ENCODE measurements around the gene ASB5. TPM values are rescaled to one million over a fixed set of nuclear protein-coding genes. Genes with fewer than 3 reads are reported as not detected.
A peak's percentile ranks its signal among the peaks of the same experiment; 100 is the strongest.
"Not testable (repeated sequence)": the region's sequence is repeated elsewhere in the genome, so short reads cannot be mapped to it uniquely, and the experiment has no call there.

Gene ASB5
- total RNA-seq, 2 donors from 2014 or later, result 2.6 to 5.0 TPM

DNA sequence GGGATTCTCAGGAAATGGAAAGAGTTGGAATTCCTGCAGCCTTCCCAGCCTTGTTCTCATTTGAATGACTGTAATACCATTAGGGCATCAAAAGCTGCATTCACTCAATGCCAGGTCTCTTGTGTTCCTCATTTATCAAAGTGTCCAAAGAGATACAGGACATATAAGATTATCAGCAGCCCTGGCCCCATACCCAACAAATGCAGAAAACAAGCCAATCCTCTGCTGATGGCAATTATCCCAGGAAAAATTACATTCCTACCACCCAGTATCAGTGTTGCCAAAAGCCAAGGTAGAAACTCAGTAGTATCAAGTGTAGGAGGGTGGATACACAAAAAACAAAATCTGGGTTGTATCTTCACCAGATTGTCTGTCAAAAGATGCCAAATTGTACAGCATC lies 18.5 kb upstream of the ASB5 start:
- Histone ChIP-seq H3K36me3 (no peaks in the 10 kb centered on the region), H3K4me3 (no peak overlapping the region), H3K9me3 (no peaks in the 10 kb centered on the region), H3K4me1 (replicated peaks) (no peaks in the 10 kb centered on the region), H3K27ac (no peak overlapping the region), H3K27me3 (replicated peaks; ENCODE audit: insufficient read depth) (no peaks in the 10 kb centered on the region)
- DNase-seq (ENCODE audit: low spot score), result no peak
- intact Hi-C loops (cut with DNase I), result loop anchor here (10.0 kb wide), 1 partner anchor 253 kb away; no protein-coding TSS in a partner anchor
- TF ChIP-seq POLR2AphosphoS5 (IDR thresholded peaks at IDR 0.05), result no peak
- TF ChIP-seq POLR2A (IDR thresholded peaks at IDR 0.05), result no peak
- TF ChIP-seq, protein P1, sequence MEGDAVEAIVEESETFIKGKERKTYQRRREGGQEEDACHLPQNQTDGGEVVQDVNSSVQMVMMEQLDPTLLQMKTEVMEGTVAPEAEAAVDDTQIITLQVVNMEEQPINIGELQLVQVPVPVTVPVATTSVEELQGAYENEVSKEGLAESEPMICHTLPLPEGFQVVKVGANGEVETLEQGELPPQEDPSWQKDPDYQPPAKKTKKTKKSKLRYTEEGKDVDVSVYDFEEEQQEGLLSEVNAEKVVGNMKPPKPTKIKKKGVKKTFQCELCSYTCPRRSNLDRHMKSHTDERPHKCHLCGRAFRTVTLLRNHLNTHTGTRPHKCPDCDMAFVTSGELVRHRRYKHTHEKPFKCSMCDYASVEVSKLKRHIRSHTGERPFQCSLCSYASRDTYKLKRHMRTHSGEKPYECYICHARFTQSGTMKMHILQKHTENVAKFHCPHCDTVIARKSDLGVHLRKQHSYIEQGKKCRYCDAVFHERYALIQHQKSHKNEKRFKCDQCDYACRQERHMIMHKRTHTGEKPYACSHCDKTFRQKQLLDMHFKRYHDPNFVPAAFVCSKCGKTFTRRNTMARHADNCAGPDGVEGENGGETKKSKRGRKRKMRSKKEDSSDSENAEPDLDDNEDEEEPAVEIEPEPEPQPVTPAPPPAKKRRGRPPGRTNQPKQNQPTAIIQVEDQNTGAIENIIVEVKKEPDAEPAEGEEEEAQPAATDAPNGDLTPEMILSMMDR (IDR thresholded peaks at IDR 0.05), result no peak

DNA sequence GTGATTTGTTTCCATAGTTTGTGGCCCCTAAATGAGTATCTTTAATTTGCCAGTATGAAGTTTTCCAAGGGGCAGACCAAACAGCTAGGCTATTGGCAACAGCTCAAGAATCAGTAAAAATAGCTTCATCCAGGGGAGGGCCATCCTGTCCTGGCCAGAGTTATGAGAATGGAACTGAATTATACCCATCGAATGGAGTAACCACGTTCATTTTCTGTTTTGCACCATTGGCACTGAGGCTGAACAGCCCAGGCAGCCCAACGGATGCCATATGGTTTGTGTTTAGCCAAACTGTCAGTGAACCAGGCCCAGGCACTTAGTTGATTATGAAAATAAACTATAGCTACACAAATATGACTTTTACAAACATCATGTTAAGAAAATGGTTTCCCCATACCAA lies 17.7 kb upstream of the ASB5 start:
- no peak for DNase-seq (ENCODE audit: low spot score)
- intact Hi-C loops (cut with DNase I), result loop anchor here (10.0 kb wide), 1 partner anchor 252 kb away; no protein-coding TSS in a partner anchor
- 73% methylated on average over 3 of the region's 3 CpGs for WGBS
- no peaks in the 10 kb centered on the region for H3K4me1 ChIP-seq (replicated peaks)
- H3K9me3 ChIP-seq, result no peaks in the 10 kb centered on the region
- H3K4me3 ChIP-seq, result no peak overlapping the region
- no peaks in the 10 kb centered on the region for H3K27me3 ChIP-seq (replicated peaks; ENCODE audit: insufficient read depth)
- no peak overlapping the region for H3K27ac ChIP-seq
- TF ChIP-seq POLR2A (IDR thresholded peaks at IDR 0.05) (no peak), POLR2AphosphoS5 (IDR thresholded peaks at IDR 0.05) (no peak)
- TF ChIP-seq, protein P1 (IDR thresholded peaks at IDR 0.05), result no peak
- H3K36me3 ChIP-seq, result no peaks in the 10 kb centered on the region

- not testable (repeated sequence) for H3K4me1 ChIP-seq (replicated peaks); H3K4me3 ChIP-seq; DNase-seq (ENCODE audit: low spot score); H3K36me3 ChIP-seq; H3K27me3 ChIP-seq (replicated peaks; ENCODE audit: insufficient read depth); H3K27ac ChIP-seq; H3K9me3 ChIP-seq
- intact Hi-C loops (cut with DNase I), result loop anchor here (10.0 kb wide), 2 partner anchors 45 to 85 kb away; partner anchors contain the start of gene SPATA4
- WGBS, result 97% methylated on average over 1 of the region's 1 CpG
Observed at GRCh38 chr4:176279560-176279959, 10.5 kb upstream of the ASB5 start.

GRCh38 chr4:176277162-176277904 lies 8.3 kb upstream of the ASB5 start:
- peak; percentile 33 for TF ChIP-seq POLR2AphosphoS5 (IDR thresholded peaks at IDR 0.05)
- TF ChIP-seq, protein P1 (IDR thresholded peaks at IDR 0.05), result peak; percentile 13 to 46 (median 24)
- no peak for TF ChIP-seq POLR2A (IDR thresholded peaks at IDR 0.05)
- no peaks in the 10 kb centered on the region for H3K27me3 ChIP-seq (replicated peaks; ENCODE audit: insufficient read depth)
- intact Hi-C loops (cut with DNase I), result loop anchor here (2.0 to 10.0 kb wide), 3 partner anchors 47 to 127 kb away; partner anchors contain the start of gene SPATA4
- no peaks in the 10 kb centered on the region for H3K9me3 ChIP-seq
- no peaks in the 10 kb centered on the region for H3K4me1 ChIP-seq (replicated peaks)
- WGBS, result 55% methylated on average over 13 of the region's 13 CpGs
- H3K27ac ChIP-seq, result peak overlapping the region; percentile 6 to 43
- DNase-seq (ENCODE audit: low spot score), result peak; percentile 58
- no peak overlapping the region for H3K4me3 ChIP-seq
- no peaks in the 10 kb centered on the region for H3K36me3 ChIP-seq

GRCh38 chr4:176276710-176277109 lies 7.7 kb upstream of the ASB5 start:
- DNase-seq (ENCODE audit: low spot score), result no peak
- Histone ChIP-seq H3K27me3 (replicated peaks; ENCODE audit: insufficient read depth) (no peaks in the 10 kb centered on the region), H3K27ac (no peak overlapping the region), H3K4me3 (no peak overlapping the region), H3K9me3 (no peaks in the 10 kb centered on the region), H3K4me1 (replicated peaks) (no peaks in the 10 kb centered on the region), H3K36me3 (no peaks in the 10 kb centered on the region)
- whole genome bisulfite sequencing, result 75% methylated on average over 8 of the region's 8 CpGs
- TF ChIP-seq POLR2AphosphoS5 (IDR thresholded peaks at IDR 0.05) (no peak), POLR2A (IDR thresholded peaks at IDR 0.05) (no peak)
- TF ChIP-seq, protein P1 (IDR thresholded peaks at IDR 0.05), result no peak
- intact Hi-C loops (cut with DNase I), result loop anchor here (2.0 to 10.0 kb wide), 3 partner anchors 48 to 126 kb away; partner anchors contain the start of gene SPATA4

Measured in prostate gland (tissue), 2 donors.